Rectal smooth muscle tissue (tissue), 1 donor: ENCODE data around the gene CUEDC1.
A peak's percentile ranks its signal among the peaks of the same experiment; 100 is the strongest.

ENCODE experiments used
- H3K27ac ChIP-seq: one replicate; pipeline ENCODE4 v1.7.0; 2013; ENCODE audit warnings: low read depth, low read length, inconsistent platforms
- H3K27me3 ChIP-seq: one replicate; pipeline ENCODE4 v1.7.0; 2013; ENCODE audit warnings: low read length; ENCODE audit not compliant: control insufficient read depth, insufficient read depth
- H3K36me3 ChIP-seq: one replicate; pipeline ENCODE4 v1.7.0; 2013; ENCODE audit warnings: low read length; ENCODE audit not compliant: control insufficient read depth, insufficient read depth
- H3K4me1 ChIP-seq: one replicate; pipeline ENCODE4 v1.7.0; 2013; ENCODE audit warnings: low read length; ENCODE audit not compliant: control insufficient read depth, insufficient read depth
- H3K4me3 ChIP-seq: one replicate; pipeline ENCODE4 v1.7.0; 2013; ENCODE audit warnings: low read length
- H3K9ac ChIP-seq: one replicate; pipeline ENCODE4 v1.7.0; 2013; ENCODE audit warnings: low read length

The CUEDC1 gene

GRCh38 chr17:57838857-57839570 lies 116.2 kb downstream of the CUEDC1 start:
- Histone ChIP-seq H3K27ac (no peak overlapping the region), H3K4me3 (no peak overlapping the region), H3K27me3 (no peaks in the 10 kb centered on the region), H3K4me1 (no peaks in the 10 kb centered on the region), H3K36me3 (peaks cover 14% of the 10 kb centered on the region), H3K9ac (no peak overlapping the region)

DNA sequence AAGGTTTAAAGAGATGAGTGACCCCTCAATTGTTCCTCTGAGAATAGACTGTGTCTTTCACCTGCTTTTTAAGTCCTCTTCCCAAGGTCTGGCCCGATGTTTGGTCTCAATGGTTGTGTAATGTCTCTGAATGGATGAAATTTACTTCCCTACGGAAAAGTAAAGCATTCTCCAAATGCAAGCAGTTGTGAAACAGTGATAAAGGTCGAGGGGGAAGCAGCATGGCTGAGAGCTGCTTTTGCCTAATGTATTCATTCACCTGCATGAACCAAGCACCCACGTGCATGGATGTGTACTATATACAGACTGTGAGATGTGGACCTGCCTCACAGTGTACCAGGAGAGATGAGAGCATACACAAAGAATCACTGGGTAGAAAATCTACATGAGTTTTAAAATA lies 116.8 kb downstream of the CUEDC1 start:
- H3K4me1 ChIP-seq = no peaks in the 10 kb centered on the region
- no peak overlapping the region for H3K4me3 ChIP-seq
- H3K36me3 ChIP-seq = peaks cover 14% of the 10 kb centered on the region
- no peaks in the 10 kb centered on the region for H3K27me3 ChIP-seq
- H3K9ac ChIP-seq = no peak overlapping the region
- H3K27ac ChIP-seq = no peak overlapping the region

DNA sequence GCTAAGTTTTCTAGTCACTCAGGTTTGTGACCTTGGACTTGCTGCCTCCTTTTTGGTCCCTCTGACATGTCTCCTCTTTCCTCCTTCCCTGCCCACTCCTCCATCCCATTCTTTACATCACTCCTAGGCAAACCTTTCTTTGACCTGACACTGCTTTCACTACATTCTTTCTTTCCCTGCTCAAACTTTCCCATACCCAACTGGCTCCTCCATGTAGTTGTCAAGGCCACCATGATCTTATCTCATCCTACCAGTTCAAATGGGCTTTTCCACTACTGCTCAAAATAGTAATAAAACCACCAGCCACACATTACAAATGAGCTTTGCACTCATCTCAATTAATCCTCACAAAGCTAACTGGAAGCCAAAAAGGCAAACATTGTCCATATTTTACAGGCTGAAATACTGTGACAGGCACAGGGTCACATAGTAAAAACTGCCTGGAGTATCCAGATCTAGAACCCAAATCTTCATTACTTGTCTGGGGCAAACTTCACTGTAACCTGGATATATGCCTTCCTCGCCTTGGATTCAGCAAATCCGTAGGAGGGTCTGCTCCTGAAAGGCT lies 119.8 kb downstream of the CUEDC1 start:
- no peak overlapping the region for H3K4me3 ChIP-seq
- H3K27ac ChIP-seq = no peak overlapping the region
- peaks cover 9% of the 10 kb centered on the region for H3K36me3 ChIP-seq
- no peak overlapping the region for H3K9ac ChIP-seq
- no peaks in the 10 kb centered on the region for H3K4me1 ChIP-seq
- no peaks in the 10 kb centered on the region for H3K27me3 ChIP-seq

DNA sequence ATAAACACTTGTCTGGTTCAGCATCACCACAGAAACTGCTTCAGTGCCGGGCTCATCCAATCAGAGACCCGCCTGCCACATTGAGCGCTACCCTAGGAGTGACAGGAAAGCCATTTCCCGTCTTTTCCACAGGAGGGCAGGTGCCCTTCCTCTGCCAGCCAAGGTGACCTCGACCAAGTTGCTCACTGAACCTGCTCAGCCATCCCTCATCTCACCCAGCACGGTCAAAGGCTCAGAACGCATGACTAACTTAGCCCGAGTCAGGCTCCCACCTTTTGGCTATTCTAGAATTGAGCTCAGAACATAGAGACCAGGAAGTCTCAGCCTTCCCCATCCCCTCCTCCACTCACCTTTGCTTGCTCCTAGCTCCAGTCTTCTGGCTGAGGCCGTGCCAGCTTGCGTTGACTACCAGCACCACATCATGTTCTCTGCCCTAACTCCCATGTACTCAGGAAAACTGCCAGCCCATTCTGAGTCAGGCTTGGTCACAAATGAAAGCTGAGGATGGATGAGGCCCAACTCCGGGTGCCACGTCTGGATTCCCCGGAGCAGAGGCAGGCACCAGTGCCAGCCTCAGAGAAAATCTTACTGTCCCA lies 121.0 kb downstream of the CUEDC1 start:
- no peaks in the 10 kb centered on the region for H3K27me3 ChIP-seq
- no peak overlapping the region for H3K27ac ChIP-seq
- no peak overlapping the region for H3K9ac ChIP-seq
- H3K4me1 ChIP-seq = no peaks in the 10 kb centered on the region
- no peak overlapping the region for H3K4me3 ChIP-seq
- peaks cover 6% of the 10 kb centered on the region for H3K36me3 ChIP-seq

DNA sequence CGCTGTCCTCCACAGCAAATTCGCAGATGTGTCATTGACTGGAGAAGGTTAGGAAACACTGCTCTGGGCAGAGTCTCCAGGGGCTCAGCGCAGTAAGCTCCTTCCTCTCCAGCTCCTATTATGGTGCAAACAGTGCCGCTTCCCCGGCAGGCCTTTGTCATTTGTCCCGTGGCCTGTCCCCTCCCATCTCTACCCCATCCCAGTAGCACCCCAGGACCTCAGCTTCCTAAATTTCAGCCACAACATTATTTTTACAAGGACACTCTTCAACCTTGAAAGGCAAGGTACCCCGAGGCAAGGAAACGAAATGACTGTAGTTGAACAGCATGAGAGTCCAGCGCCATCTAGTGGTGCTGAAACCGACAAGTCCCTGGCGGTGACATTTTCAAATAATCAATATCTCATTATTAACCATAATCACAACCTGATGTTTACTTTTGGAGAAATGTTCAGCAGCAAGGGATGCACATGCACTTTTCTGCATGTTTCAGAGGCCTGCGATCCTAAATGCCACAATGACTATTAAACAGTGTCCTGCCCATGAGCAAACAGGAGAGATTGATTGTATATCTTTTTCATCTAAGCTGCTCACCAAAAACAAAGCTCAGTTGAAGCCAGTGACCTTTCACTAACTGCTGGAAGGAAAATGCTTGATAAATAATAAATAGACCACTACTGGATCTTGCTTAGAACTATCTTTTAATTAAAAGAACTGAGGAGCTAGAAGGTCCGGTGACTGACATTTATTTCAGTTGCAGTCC lies 121.9 kb downstream of the CUEDC1 start:
- Histone ChIP-seq H3K9ac (peak overlapping the region; percentile 13), H3K27ac (peak overlapping the region; percentile 65), H3K4me3 (peak overlapping the region; percentile 40), H3K4me1 (no peaks in the 10 kb centered on the region), H3K36me3 (no peaks in the 10 kb centered on the region), H3K27me3 (no peaks in the 10 kb centered on the region)

DNA sequence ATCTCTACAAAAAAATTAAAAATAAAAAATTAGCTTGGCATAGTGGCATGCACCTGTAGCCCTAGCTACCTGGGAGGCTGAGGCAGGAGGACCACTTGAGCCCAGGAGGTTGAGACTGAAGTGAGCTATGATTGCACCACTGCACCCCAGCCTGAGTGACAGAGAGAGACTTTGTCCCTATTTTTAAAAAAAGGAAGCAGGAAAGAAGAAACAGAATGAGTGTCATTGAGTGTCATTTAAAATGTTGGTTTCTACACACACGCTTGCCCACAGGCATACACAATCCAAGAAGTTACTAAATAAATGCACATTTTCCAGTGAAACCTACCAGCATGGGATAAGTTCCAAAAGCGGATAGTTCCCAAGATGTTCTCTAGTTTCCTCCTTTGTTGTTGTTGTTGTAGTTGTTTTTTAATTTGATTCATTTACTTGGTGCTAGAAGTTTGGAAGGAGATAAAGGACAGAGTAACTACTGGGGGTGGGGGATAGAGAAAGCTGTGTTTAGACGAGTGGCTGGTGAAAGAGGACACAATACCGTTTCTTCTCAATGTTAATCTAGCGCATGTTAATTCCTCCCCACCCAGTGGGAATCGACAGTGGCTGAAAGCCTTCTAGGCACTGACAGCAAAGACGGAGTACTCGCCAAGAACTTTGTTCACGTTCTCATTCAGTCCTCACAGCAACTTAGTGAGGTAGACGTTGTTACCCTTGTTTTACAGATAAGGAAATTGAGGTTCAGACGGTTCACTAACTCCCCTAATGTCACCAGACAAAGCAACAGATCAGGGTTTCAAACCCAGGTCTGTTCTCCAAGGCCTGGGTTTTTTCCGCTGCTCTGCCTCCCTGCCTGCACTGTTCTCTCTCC lies 122.7 kb downstream of the CUEDC1 start:
- Histone ChIP-seq H3K27me3 (no peaks in the 10 kb centered on the region), H3K27ac (peak overlapping the region; percentile 65), H3K36me3 (no peaks in the 10 kb centered on the region), H3K4me1 (no peaks in the 10 kb centered on the region), H3K9ac (peak overlapping the region; percentile 13), H3K4me3 (peak overlapping the region; percentile 40)

- Histone ChIP-seq H3K27ac (no peak overlapping the region), H3K4me1 (no peaks in the 10 kb centered on the region), H3K27me3 (no peaks in the 10 kb centered on the region), H3K9ac (no peak overlapping the region), H3K36me3 (no peaks in the 10 kb centered on the region), H3K4me3 (no peak overlapping the region)
Observed at GRCh38 chr17:57830880-57831279, 124.3 kb downstream of the CUEDC1 start.

- H3K9ac ChIP-seq = no peak overlapping the region
- no peak overlapping the region for H3K4me3 ChIP-seq
- no peaks in the 10 kb centered on the region for H3K27me3 ChIP-seq
- no peak overlapping the region for H3K27ac ChIP-seq
- no peaks in the 10 kb centered on the region for H3K4me1 ChIP-seq
- H3K36me3 ChIP-seq = no peaks in the 10 kb centered on the region
Observed at GRCh38 chr17:57823469-57824401, 131.5 kb downstream of the CUEDC1 start.

- H3K27ac ChIP-seq = no peak overlapping the region
- no peak overlapping the region for H3K9ac ChIP-seq
- no peaks in the 10 kb centered on the region for H3K36me3 ChIP-seq
- H3K27me3 ChIP-seq = no peaks in the 10 kb centered on the region
- no peaks in the 10 kb centered on the region for H3K4me1 ChIP-seq
- no peak overlapping the region for H3K4me3 ChIP-seq
Observed at GRCh38 chr17:57819867-57820266, 135.3 kb downstream of the CUEDC1 start.

GRCh38 chr17:57819285-57819684 lies 135.9 kb downstream of the CUEDC1 start:
- Histone ChIP-seq H3K27me3 (no peaks in the 10 kb centered on the region), H3K36me3 (no peaks in the 10 kb centered on the region), H3K4me1 (no peaks in the 10 kb centered on the region)

DNA sequence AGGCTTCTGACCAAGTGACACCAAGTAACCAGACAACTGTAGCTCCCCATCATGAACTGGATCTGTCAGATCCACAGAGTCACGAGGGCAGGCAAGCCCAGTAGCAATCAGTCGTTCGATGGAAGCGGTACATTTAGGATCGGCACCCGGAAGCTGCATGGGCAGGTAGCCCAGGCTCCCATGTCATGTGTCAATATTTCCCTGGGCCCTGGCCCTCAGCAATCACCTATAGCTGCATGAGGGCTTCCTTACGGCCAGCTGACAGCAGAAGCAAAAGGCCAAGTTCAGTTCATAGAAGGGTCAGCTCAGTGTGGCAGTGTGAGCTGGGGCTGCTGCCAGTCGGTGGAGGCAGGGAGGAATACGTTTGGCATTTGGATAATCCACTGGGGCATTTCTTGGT lies 137.1 kb downstream of the CUEDC1 start:
- Histone ChIP-seq H3K9ac (no peak overlapping the region), H3K4me1 (no peaks in the 10 kb centered on the region), H3K27ac (no peak overlapping the region), H3K4me3 (no peak overlapping the region), H3K27me3 (no peaks in the 10 kb centered on the region), H3K36me3 (no peaks in the 10 kb centered on the region)

More at GRCh38 chr17:57819285-57819684, 135.9 kb downstream of the CUEDC1 start:
- Histone ChIP-seq H3K4me3 (no peak overlapping the region), H3K9ac (no peak overlapping the region), H3K27ac (no peak overlapping the region)
